GM06990 (cell line): ENCODE results near the gene GPD2.
"Not testable (repeated sequence)": the region's sequence is repeated elsewhere in the genome, so short reads cannot be mapped to it uniquely, and the experiment has no call there.

ENCODE experiments used
- DNase-seq: peaks from one replicate; pipeline ENCODE4 v3.0.0-alpha.2; 2011; ENCODE audit not compliant: insufficient read length; ENCODE audit errors: extremely low read depth
- H3K27me3 ChIP-seq: replicated peaks from 2 replicates; pipeline ENCODE4 v1.6.0; 2011; ENCODE audit warnings: low read length; ENCODE audit not compliant: control insufficient read depth, insufficient read depth
- H3K36me3 ChIP-seq: 2 replicates; pipeline ENCODE4 v1.5.1; 2011; ENCODE audit warnings: low read length; ENCODE audit not compliant: control insufficient read depth, insufficient read depth
- H3K4me3 ChIP-seq: replicated peaks from 2 replicates; pipeline ENCODE4 v1.5.1; 2011; ENCODE audit warnings: low read depth, mild to moderate bottlenecking, control low read depth, low read length
- TF ChIP-seq, protein P1 (sequence below): IDR thresholded peaks from 2 replicates; pipeline ENCODE4 v1.5.1; 2011; ENCODE audit warnings: low read length, control low read depth, mild to moderate bottlenecking, inconsistent platforms; ENCODE audit not compliant: insufficient read depth, poor library complexity, severe bottlenecking

GPD2 gene

DNA sequence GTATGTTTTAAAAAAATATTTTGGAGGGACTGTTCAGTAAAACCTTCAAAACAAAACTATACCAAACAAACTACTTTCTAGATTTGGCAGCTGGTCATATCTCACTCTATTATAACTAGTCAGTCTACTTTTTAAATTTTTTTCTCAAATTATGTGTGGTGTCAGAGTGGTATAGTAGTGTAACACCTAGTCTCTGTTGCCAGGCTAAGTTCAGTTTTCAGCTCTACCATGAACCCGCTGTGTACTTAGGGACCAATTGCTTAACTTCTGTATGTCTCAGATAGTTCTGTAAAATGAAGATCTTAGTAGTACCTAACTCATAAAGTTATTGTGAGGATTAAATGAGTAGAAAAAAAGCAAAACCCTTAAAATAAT, 54.3 kb downstream of the GPD2 start:
- H3K4me3 ChIP-seq = no peak overlapping the region
- TF ChIP-seq, protein P1, sequence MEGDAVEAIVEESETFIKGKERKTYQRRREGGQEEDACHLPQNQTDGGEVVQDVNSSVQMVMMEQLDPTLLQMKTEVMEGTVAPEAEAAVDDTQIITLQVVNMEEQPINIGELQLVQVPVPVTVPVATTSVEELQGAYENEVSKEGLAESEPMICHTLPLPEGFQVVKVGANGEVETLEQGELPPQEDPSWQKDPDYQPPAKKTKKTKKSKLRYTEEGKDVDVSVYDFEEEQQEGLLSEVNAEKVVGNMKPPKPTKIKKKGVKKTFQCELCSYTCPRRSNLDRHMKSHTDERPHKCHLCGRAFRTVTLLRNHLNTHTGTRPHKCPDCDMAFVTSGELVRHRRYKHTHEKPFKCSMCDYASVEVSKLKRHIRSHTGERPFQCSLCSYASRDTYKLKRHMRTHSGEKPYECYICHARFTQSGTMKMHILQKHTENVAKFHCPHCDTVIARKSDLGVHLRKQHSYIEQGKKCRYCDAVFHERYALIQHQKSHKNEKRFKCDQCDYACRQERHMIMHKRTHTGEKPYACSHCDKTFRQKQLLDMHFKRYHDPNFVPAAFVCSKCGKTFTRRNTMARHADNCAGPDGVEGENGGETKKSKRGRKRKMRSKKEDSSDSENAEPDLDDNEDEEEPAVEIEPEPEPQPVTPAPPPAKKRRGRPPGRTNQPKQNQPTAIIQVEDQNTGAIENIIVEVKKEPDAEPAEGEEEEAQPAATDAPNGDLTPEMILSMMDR = no peak
- no peaks in the 10 kb centered on the region for H3K27me3 ChIP-seq
- no peaks in the 10 kb centered on the region for H3K36me3 ChIP-seq
- no peak for DNase-seq

DNA sequence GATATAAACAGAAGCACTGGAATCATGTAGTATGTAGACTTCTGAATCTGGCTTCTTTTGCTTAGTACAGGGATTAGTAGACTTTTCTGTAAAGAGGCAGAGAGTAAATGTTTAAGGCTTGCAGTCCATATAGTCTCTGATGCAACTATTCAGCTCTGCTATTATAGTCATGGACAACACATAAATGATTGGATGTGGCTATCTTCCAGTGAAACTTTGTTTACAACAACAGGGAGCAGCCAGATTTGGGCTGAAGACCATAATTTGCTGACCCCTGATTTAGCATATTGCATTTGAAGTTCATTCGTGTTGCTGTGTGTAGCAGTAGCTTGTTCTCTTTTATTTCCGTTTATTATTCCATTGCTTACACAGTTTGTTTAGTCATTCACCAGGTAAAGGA, 55.0 kb downstream of the GPD2 start:
- Histone ChIP-seq H3K27me3 (no peaks in the 10 kb centered on the region), H3K4me3 (no peak overlapping the region), H3K36me3 (no peaks in the 10 kb centered on the region)
- no peak for DNase-seq
- TF ChIP-seq, protein P1 = no peak

DNA sequence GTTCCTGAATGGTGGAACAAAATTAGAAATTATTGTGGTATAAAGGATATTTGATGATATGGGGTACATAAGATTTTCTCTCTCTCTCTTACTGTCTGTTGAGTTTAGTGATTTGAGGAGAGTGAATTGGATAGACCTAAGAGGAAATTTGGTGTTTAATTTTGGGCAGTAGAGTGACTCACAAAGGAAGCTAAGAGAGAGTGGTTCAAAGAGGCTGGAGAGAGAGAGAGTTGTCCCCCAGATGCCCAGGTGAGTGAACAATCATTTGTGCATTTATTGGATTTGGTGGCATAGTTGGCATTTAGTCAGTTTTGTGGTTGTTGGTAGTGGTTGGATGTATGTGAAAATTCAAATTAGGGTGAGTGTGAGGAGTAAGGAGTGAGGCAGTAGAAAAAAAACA, 56.8 kb downstream of the GPD2 start:
- no peak for DNase-seq
- no peaks in the 10 kb centered on the region for H3K36me3 ChIP-seq
- TF ChIP-seq, protein P1 = no peak
- H3K27me3 ChIP-seq = no peaks in the 10 kb centered on the region
- H3K4me3 ChIP-seq = no peak overlapping the region

DNA sequence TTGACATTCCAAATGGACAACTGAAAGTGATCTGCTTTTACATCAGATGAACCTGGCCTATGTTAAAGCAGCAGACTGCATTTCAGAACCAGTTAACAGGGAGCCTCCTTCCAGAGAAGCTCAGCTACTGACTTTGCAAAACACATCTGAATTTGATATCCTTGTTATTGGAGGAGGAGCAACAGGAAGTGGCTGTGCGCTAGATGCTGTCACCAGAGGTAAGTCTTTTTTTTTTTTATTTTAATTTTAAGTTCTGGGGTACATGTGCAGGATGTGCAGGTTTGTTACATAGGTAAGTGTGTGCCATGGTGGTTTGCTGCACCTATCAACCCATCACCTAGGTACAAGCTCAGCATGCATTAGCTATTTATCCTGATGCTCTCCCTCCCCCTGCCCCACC, 59.8 kb downstream of the GPD2 start:
- not testable (repeated sequence) for DNase-seq, H3K36me3 ChIP-seq, H3K27me3 ChIP-seq, H3K4me3 ChIP-seq

DNA sequence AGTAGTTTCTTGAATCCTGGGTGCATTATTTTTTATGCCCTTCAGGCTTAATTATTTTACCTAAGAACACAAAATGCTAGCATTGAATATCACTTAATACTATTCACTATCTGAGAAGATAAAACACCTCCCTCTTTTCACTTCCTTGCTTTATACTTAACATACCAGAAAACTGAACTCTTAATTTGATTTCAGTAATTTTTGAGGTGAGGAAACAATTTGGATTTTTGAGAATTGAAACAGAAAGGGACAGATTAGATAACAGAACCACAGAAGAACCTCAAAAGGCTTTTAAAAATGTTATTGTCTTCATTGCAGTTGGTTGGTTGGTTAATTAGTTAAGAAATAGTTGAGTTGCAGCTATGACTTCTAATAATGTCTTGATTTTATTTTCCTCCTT, 69.5 kb downstream of the GPD2 start:
- DNase-seq = no peak
- H3K27me3 ChIP-seq = no peaks in the 10 kb centered on the region
- TF ChIP-seq, protein P1 = no peak
- no peaks in the 10 kb centered on the region for H3K36me3 ChIP-seq
- no peak overlapping the region for H3K4me3 ChIP-seq

DNA sequence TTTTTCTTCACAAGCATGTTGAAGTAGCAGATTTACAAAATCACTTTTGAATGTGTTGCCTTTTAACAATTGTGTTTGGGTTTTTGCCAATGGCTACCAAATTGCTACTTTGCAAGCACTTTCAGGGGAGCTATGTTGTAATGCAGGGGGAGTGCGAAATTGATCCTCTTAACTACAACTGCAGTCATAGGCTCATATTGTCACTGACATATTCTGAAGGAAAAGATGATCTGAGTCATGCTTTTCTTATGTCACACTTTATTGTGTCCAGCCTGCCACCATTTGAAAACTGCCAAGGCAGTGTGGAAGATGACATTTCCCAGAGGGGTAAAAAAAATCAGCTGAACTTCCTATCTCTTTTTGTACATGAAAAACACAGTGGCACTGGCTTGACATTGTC, 74.9 kb downstream of the GPD2 start:
- Histone ChIP-seq H3K27me3 (no peaks in the 10 kb centered on the region), H3K36me3 (no peaks in the 10 kb centered on the region), H3K4me3 (no peak overlapping the region)
- DNase-seq = no peak
- TF ChIP-seq, protein P1 = no peak

DNA sequence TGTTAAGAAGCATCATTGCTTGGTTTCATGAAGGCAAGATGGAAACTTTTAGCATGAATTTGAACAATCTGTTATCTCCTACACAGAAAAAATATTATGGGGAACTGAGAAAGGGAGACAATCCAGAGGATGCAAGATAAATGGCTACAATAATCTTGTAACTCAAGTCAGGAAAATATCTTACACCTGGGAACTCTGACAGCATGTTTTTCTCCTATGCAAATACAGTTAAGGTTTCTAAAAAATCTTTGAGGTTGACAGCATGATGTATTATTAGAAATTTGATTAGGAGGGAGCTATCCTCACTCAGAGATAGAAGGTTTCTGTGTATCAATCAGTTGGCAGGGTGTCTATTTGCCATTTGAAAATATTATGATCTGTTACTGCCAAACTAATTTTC, 75.6 kb downstream of the GPD2 start:
- TF ChIP-seq, protein P1 = no peak
- Histone ChIP-seq H3K27me3 (no peaks in the 10 kb centered on the region), H3K36me3 (no peaks in the 10 kb centered on the region), H3K4me3 (no peak overlapping the region)
- no peak for DNase-seq
